HG02852 (cell line): Measurements from ENCODE around the gene USHBP1.

ENCODE experiments used
- ATAC-seq: cut with Tn5 transposase; IDR thresholded peaks from one replicate; pipeline ENCODE4 v1.9.1; 2021; ENCODE audit warnings: mild to moderate bottlenecking, moderate library complexity; ENCODE audit not compliant: unreplicated experiment

The USHBP1 gene

GRCh38 chr19:17214508-17215126 is 49.9 kb downstream of the USHBP1 start:
- no peak for ATAC-seq

DNA sequence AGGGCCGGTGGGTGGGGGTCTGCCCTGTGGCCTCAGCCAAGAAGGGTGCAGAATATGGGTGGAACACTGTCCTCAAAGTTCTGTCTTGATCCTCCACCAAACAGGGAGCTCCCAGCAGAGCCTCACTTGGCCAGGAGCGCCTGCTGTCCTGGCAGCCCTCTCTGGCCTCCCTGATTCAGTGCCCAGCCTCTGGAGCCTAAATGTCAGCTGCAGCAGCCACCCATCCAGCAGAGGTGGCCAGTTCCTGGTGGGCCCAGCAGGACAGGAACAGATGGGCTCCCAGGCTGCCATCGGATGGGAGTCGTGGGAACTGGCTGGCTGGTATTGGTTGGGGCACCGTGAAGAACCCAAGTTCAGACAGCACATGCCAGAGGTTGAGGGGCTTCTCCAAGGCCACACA is 51.2 kb downstream of the USHBP1 start:
- no peak for ATAC-seq

DNA sequence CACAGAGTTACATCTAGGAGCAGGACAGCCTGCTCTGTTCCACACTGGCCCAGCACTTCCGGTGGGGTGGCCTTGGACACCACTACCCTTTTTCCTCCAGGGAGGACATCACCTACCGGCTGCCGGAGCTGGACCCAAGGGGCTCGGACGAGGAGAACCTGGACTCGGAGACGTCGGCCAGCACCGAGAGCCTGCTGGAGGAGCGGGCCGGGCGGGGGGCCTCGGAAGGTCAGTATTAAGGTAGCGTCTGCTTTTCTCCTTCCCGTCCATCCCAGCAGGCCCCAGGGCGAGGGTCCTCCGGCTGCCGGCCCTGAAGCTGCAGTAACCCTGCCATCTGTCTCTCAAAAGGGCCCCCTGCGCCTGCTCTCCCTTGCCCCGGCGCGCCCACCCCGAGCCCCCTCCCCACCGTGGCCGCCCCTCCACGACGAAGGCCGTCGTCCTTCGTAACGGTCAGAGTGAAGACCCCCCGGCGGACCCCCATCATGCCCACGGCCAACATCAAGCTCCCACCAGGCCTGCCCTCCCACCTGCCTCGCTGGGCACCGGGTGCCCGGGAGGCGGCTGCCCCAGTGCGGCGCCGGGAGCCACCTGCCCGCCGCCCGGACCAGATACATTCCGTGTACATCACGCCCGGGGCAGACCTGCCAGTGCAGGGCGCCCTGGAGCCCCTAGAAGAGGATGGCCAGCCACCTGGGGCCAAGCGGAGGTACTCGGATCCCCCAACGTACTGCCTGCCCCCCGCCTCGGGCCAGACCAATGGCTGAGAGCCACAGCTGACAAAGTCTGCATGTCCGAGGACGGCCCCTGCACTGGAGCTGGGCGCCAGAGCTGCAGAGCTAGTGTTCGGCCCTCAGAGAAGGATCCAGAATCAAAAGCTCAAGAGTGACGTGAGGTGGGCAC is 52.7 kb downstream of the USHBP1 start:
- ATAC-seq = no peak

GRCh38 chr19:17210296-17210695 is 54.2 kb downstream of the USHBP1 start:
- no peak for ATAC-seq

DNA sequence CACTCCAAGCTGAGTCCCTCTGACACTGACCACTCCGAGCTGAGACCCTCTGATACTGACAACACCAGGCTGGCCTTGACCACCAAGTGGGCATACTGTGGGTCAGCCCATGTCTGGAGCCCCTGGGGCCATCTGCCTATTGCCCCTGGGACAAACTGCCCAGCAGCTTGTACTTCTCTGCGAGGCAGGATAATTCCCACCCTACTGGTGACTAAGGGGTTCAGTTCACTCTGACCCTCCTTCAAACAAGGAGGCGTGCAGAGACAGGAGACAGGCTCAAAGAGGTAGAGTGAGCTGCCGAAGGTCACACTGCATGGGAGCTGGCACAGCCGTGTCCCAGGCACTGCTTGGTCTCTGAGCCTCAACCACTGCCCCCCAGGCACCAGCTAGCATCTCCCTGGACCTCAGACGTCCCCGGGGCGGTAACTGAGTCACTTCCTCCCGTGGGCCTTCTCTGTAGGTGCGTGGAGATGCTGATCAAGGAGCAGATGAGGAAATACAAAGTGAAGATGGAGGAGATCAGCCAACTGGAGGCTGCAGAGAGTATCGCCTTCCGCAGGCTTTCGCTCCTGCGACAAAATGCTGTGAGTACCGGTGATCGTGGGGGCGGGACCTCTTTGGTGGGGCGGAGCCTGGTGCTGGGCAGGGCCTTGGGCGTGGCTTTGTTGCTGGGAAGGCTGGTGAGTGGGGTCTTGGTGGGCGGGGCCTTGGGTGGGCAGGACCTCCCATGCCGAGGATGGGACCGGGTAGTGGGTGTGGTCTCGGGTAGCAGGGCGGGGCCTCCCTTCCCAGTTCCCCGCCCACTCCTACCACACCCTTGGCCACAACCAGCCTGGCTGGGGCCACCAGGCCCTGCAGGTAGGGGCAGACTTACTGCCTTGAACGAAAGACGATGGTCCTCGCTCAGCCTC is 55.2 kb downstream of the USHBP1 start:
- no peak for ATAC-seq

DNA sequence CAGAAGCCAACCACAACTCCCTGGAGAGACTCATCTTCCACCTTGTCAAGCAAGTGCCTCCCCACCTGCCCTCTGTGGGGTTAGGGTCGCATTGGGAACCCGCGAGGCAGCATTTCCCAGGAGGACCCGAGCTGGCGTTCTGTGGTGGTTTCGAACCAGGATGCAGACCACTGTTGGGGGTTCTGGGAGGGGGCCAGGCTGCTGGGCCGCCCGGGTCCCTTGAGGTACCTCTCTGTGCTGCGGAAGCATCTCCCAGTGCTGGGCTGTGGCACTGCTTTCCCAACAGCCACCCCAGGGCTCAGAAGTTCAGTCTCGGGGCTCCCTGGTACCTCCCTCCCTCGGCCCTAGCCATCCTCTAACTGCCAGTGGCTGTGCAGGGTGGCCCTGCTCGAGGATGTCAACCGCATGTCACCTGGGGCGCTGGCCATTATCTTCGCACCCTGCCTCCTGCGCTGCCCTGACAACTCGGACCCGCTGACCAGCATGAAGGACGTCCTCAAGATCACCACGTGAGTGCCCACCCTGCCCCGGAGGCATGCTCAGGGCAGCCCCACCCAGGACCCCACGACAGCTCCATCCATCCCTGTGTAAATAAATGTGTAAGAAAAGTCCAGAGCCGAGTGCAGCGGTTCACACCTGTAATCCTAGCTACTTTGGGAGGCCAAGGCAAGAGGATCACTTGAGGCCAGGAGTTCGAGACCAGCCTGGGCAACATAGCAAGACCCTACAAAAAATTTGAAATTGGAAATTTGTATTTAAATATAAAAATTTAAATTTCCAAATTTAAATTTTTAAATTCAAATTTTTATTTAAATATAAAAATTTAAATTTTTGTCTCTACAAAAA is 57.6 kb downstream of the USHBP1 start:
- no peak for ATAC-seq

DNA sequence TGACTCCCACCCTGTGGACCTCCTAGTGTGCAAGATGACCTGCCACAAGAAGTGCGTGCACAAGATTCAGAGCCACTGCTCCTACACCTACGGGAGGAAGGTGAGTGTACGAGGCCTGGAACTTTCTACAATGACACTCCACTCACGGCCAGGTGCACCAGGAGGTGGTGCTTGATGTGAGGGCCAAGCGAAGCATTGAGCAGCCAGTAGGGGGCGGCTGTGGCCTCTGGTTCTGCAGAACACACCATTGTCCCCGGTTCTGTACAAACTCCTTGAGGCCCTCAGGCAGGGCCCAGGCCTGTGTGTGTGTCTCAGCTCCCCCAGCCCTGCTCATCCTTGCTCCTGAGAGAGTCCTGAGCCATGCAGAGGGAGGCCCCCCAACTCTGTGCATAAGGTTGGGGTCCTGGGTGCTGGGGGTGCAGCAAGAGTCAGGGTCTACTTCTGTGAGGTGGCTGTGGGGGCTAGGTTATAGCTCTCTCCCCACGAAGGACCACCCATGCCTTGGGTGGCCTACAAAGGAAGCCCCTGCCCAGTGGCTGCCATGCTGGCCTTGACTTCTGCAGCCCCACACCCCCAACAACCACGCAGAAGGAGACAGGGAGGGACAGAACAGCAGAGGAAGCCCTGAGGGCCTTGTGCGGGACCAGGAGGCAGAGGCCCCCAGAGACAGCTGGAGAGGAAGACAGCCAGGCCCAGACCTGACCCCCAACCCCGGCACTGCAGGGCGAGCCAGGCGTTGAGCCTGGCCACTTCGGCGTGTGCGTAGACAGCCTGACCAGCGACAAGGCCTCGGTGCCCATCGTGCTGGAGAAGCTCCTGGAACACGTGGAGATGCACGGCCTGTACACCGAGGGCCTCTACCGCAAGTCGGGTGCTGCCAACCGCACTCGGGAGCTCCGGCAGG is 59.1 kb downstream of the USHBP1 start:
- ATAC-seq = no peak

DNA sequence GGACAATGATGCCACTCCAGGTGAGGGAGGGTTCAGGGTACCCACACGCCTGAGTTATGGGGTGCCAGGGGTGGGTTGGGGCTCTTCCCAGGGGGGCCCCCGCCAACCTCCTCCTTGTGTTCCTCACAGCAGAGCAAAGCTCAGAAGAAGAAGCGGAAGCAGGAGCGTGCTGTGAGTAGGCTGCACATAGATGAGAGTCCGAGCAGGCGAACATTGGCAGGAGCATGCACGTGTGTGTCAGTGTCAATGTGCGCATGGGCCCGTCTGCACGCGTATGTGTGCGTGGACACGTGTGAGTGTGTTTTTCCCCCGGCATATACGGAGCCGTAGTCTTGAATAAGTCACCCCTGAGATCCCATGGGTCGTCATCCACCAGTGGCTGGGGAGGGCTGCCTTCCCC is 61.8 kb downstream of the USHBP1 start:
- ATAC-seq = no peak

GRCh38 chr19:17202249-17202648 is 62.3 kb downstream of the USHBP1 start:
- no peak for ATAC-seq

- ATAC-seq = no peak
Observed at GRCh38 chr19:17200408-17201079, 64.0 kb downstream of the USHBP1 start.
